SKM-1 treated with dmso at 0.1 percent for 144 hours (cell line): ENCODE data around the gene HECW1.
A peak's percentile ranks its signal among the peaks of the same experiment; 100 is the strongest.

Source experiments
- DNase-seq: peaks from one replicate; lab custom pipeline; 2025; ENCODE audit not compliant: unreplicated experiment; lab: John Stamatoyannopoulos, UW

Gene HECW1

GRCh38 chr7:43142703-43143102 lies 30.3 kb downstream of the HECW1 start:
- DNase-seq = no peak

GRCh38 chr7:43143918-43144589 lies 31.6 kb downstream of the HECW1 start:
- no peak for DNase-seq

GRCh38 chr7:43148161-43148731 lies 35.8 kb downstream of the HECW1 start:
- no peak for DNase-seq

- DNase-seq = no peak
Observed at GRCh38 chr7:43151076-43151475, 38.6 kb downstream of the HECW1 start.

GRCh38 chr7:43152696-43153095 lies 40.2 kb downstream of the HECW1 start:
- no peak for DNase-seq

GRCh38 chr7:43155636-43156035 lies 43.2 kb downstream of the HECW1 start:
- no peak for DNase-seq

- no peak for DNase-seq
Observed at GRCh38 chr7:43163885-43164284, 51.4 kb downstream of the HECW1 start.

- DNase-seq = peak; percentile 49
Observed at GRCh38 chr7:43164757-43165156, 52.3 kb downstream of the HECW1 start.

GRCh38 chr7:43166686-43167085 lies 54.2 kb downstream of the HECW1 start:
- no peak for DNase-seq

- no peak for DNase-seq
Observed at GRCh38 chr7:43169076-43169475, 56.6 kb downstream of the HECW1 start.

- DNase-seq = no peak
Observed at GRCh38 chr7:43170571-43170970, 58.1 kb downstream of the HECW1 start.

- no peak for DNase-seq
Observed at GRCh38 chr7:43175570-43176200, 63.2 kb downstream of the HECW1 start.

- DNase-seq = no peak
Observed at GRCh38 chr7:43179393-43179792, 66.9 kb downstream of the HECW1 start.

- DNase-seq = no peak
Observed at GRCh38 chr7:43192806-43193460, 80.5 kb downstream of the HECW1 start.

GRCh38 chr7:43193893-43194292 lies 81.4 kb downstream of the HECW1 start:
- no peak for DNase-seq

GRCh38 chr7:43195256-43195655 lies 82.8 kb downstream of the HECW1 start:
- no peak for DNase-seq

- DNase-seq = no peak
Observed at GRCh38 chr7:43195768-43196167, 83.3 kb downstream of the HECW1 start.

- DNase-seq = no peak
Observed at GRCh38 chr7:43196379-43196778, 83.9 kb downstream of the HECW1 start.

- DNase-seq = no peak
Observed at GRCh38 chr7:43198016-43198415, 85.6 kb downstream of the HECW1 start.

- no peak for DNase-seq
Observed at GRCh38 chr7:43198599-43199090, 86.2 kb downstream of the HECW1 start.

- DNase-seq = no peak
Observed at GRCh38 chr7:43199371-43200160, 87.1 kb downstream of the HECW1 start.
